Measurements from ENCODE around the gene CNN2. TPM values are rescaled to one million over a fixed set of nuclear protein-coding genes. Genes with fewer than 3 reads are reported as not detected.

Gene CNN2
- total and polyA plus RNA-seq, 5 experiments from 2014 or later = 211 to 693 (median 498) TPM

DNA sequence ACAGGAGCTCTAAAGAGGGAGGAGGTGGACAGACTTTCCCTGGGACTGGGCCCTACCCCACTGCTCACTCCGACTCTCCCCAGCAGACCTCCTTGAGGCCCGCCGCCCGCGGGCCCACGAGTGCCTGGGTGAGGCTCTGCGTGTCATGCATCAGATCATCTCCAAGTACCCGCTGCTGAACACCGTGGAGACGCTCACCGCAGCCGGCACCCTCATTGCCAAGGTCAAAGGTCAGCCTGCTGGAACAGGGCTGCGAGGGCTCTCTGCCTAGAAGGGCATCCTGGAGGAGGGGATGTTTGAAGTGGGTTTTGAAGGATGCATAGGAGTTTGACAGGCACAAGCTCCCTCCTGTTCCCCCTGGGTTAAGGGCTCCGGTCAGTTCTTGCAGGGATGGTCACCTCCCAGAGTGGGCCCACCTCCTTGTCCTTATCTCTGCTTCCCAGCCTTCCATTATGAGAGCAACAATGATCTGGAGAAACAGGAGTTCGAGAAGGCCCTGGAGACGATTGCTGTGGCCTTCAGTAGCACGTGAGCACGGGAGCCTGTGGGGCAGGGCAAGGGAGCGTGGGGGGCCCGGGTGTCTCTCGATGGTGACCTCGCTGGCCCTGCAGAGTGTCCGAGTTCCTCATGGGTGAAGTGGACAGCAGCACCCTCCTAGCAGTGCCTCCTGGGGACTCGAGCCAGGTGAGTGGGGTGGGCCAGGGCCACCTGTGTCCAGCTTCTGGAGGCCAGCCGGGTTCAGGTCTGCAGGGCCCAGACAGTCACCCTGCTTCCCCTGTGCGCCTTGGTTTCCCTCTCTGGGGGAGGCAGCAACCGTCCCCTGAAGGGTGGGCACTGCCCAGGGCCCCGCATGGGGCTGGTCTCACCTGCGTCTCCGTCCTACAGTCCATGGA lies 46.9 kb downstream of the CNN2 start:
- Mint-ChIP-seq H3K36me3 (peaks cover 0 to 76% (median 46%) of the 10 kb centered on the region in 3 donors), H3K9me3 (no peaks in the 10 kb centered on the region), H3K27ac (peak overlapping the region; percentile 87 to 98 (median 96)), H3K27me3 (peaks cover 0 to 4% (median 0%) of the 10 kb centered on the region in 5 donors), H3K4me3 (peak overlapping the region; percentile 55 to 97 (median 85)), H3K4me1 (peaks cover 33 to 71% (median 58%) of the 10 kb centered on the region in 4 donors)
- peak in 4 of 10 donors; percentile 37 to 74 (median 48) for DNase-seq
- POLR2A ChIA-PET = interaction anchor here (0.7 to 31.7 kb wide), 7 partner anchors 2 to 78 kb away, joined by 3 to 2279 read pairs (median 768); partner anchors contain the start of genes ABCA7, ARHGAP45, CNN2 and GPX4
- no peak for ATAC-seq

DNA sequence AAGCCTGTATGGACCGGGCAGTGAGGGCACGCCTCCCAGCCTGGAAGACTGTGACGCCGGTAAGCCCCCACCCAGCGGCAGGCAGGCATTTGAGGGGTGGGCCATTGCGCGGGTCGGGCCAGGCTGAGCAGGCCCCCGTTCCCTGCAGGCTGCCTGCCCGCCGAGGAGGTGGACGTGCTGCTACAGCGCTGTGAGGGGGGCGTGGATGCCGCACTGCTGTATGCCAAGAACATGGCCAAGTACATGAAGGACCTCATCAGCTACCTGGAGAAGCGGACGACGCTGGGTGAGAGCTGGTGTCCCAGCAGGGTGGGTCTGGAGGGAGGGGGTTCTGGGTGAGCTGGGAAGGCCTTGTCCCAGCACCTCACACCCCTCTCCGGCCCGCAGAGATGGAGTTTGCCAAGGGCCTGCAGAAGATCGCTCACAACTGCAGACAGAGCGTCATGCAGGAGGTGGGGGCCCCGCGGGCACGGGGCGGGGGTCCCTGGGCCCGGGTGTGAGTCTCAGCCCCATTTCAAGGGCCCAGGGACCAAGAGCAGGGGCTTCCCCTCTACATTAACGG lies 47.6 kb downstream of the CNN2 start:
- Mint-ChIP-seq H3K27ac (peak overlapping the region; percentile 82 to 98 (median 96)), H3K4me1 (peaks cover 27 to 68% (median 54%) of the 10 kb centered on the region in 4 donors), H3K36me3 (peaks cover 0 to 75% (median 42%) of the 10 kb centered on the region in 3 donors), H3K9me3 (no peaks in the 10 kb centered on the region), H3K27me3 (peaks cover 0 to 4% (median 0%) of the 10 kb centered on the region in 5 donors), H3K4me3 (peak overlapping the region; percentile 65 to 97 (median 80))
- peak in 1 of 10 donors; percentile 50 for DNase-seq
- POLR2A ChIA-PET = interaction anchor here (0.9 to 31.7 kb wide), 12 partner anchors 2 to 201 kb away, joined by 3 to 2279 read pairs (median 104); partner anchors contain the start of genes ABCA7, ARHGAP45, CIRBP and CNN2
- peak in 1 of 2 donors; percentile 0 for ATAC-seq

DNA sequence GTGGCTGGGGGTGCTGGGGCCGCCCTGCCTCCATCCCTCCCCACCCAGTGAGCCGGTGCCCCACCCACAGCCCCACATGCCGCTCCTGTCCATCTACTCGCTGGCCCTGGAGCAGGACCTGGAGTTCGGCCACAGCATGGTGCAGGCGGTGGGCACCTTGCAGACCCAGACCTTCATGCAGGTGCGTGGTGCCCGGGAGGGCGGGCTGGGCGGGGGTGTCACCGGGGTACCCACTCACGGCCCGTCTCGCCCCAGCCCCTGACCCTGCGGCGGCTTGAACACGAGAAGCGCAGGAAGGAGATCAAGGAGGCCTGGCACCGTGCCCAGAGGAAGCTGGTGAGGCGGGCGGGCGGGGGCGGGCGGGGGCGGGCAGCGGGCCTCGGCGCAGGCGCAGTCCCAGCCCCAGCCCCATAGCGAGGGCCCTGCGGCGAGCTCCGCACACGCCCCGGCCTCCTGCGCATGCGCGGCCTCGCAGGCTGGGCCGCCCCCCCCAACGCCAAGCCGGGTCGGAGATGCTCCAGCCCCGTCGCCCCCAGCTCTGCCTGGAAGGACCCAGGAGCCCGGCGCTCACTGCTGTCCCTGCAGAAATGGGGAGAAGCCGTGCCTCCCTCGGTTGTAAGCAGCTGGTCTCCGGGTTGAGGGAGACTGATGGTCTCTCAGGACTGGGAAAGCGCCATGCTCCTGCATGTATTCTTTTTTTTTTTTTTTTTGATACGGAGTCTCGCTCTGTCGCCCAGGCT lies 48.3 kb downstream of the CNN2 start:
- H3K27me3 Mint-ChIP-seq = peaks cover 0 to 4% (median 0%) of the 10 kb centered on the region in 5 donors
- H3K4me3 Mint-ChIP-seq = peak overlapping the region; percentile 77 to 96 (median 86)
- POLR2A ChIA-PET = interaction anchor here (0.6 to 31.7 kb wide), 18 partner anchors 3 to 1873 kb away, joined by 3 to 2279 read pairs (median 9); partner anchors contain the start of genes ABCA7, ARHGAP45, CIRBP and CNN2
- H3K4me1 Mint-ChIP-seq = peaks cover 23 to 63% (median 51%) of the 10 kb centered on the region in 4 donors
- ATAC-seq = peak; percentile 37 to 42
- H3K27ac Mint-ChIP-seq = peak overlapping the region; percentile 97 to 100 (median 99)
- no peaks in the 10 kb centered on the region for H3K9me3 Mint-ChIP-seq
- peak; percentile 91 to 100 (median 95) for DNase-seq
- peaks cover 0 to 75% (median 38%) of the 10 kb centered on the region in 3 donors for H3K36me3 Mint-ChIP-seq

DNA sequence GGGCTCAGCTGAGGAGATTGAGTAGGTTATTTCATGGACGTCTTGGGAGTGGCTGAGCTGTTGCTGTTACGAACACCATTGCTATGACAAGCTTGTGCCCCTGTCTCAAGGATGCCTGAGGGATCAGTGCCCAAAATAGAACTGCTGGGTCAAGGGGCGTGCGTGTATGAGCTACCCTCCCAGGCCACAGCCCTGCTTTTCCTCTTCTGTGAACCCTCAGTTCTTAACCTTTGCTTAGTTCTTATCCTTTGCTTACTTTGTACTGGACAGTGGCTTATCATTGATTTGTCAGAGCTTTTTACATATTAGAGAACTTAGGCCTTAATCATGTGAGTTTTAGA lies 49.6 kb downstream of the CNN2 start:
- H3K27me3 Mint-ChIP-seq = peaks cover 0 to 4% (median 0%) of the 10 kb centered on the region in 5 donors
- H3K4me3 Mint-ChIP-seq = peak overlapping the region; percentile 77 to 96 (median 86)
- DNase-seq (peak in 2 of 10 donors; percentile 35), ATAC-seq (no peak)
- H3K36me3 Mint-ChIP-seq = peaks cover 0 to 77% (median 36%) of the 10 kb centered on the region in 3 donors
- H3K4me1 Mint-ChIP-seq = peaks cover 23 to 65% (median 59%) of the 10 kb centered on the region in 4 donors
- POLR2A ChIA-PET = interaction anchor here (0.6 to 31.7 kb wide), 19 partner anchors 4 to 584 kb away, joined by 3 to 2279 read pairs (median 7); partner anchors contain the start of genes ABCA7, ARHGAP45, CIRBP and CNN2
- H3K27ac Mint-ChIP-seq = peak overlapping the region; percentile 97 to 100 (median 99)
- H3K9me3 Mint-ChIP-seq = no peaks in the 10 kb centered on the region

DNA sequence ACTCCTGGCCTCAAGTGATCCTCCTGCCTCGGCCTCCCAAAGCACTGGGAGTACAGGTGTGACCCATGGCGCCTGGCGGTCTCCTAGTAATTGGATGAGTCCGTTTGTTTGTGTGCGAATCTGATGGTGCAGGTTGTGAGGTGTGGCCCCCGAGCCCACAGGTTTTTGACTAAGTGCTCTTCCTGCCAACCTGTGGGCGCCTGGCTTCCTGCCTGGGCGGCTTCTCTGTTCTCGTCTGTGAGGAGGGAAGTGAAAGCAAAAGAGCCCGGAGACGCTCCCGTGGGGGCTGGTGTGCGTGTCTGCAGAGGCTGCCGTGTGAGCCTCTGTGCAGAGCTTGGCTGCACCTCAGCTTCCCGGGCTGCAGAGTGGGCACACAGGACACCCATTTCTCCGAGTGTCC lies 50.5 kb downstream of the CNN2 start:
- POLR2A ChIA-PET = interaction anchor here (0.6 to 31.7 kb wide), 15 partner anchors 5 to 976 kb away, joined by 3 to 2279 read pairs (median 8); partner anchors contain the start of genes ABCA7, ARHGAP45, CIRBP and CNN2
- H3K4me1 Mint-ChIP-seq = peaks cover 19 to 67% (median 60%) of the 10 kb centered on the region in 4 donors
- DNase-seq = peak; percentile 83 to 99 (median 94)
- H3K9me3 Mint-ChIP-seq = no peaks in the 10 kb centered on the region
- peaks cover 0 to 78% (median 32%) of the 10 kb centered on the region in 3 donors for H3K36me3 Mint-ChIP-seq
- H3K4me3 Mint-ChIP-seq = peak overlapping the region; percentile 78 to 96 (median 90)
- peak overlapping the region; percentile 97 to 100 (median 99) for H3K27ac Mint-ChIP-seq
- ATAC-seq = peak; percentile 64 to 73
- H3K27me3 Mint-ChIP-seq = peaks cover 0 to 4% (median 0%) of the 10 kb centered on the region in 5 donors

DNA sequence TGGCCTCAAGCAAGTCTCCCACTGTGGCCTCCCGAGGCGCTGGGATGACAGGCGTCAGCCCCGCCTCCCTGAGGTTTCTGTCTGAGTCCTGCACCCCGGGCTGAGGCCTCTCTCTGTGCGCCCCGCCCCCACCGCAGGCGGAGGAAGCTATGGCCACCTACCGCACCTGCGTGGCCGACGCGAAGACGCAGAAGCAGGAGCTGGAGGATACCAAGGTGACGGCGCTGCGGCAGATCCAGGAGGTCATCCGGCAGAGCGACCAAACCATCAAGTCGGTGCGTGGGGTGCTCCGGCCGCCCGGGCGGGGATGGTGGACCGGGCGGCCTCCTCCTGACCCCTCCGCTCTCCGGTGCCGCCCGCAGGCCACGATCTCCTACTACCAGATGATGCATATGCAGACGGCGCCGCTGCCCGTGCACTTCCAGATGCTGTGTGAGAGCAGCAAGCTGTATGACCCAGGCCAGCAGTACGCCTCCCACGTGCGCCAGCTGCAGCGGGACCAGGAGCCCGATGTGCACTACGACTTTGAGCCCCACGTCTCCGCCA lies 53.2 kb downstream of the CNN2 start:
- DNase-seq (peak in 8 of 10 donors; percentile 51 to 85 (median 56)), ATAC-seq (no peak)
- Mint-ChIP-seq H3K4me3 (peak overlapping the region; percentile 78 to 96 (median 90)), H3K27me3 (peaks cover 0 to 4% (median 0%) of the 10 kb centered on the region in 5 donors), H3K4me1 (peaks cover 14 to 60% (median 52%) of the 10 kb centered on the region in 4 donors), H3K36me3 (peaks cover 0 to 78% (median 27%) of the 10 kb centered on the region in 3 donors), H3K27ac (peak overlapping the region; percentile 82 to 100 (median 99)), H3K9me3 (no peaks in the 10 kb centered on the region)
- POLR2A ChIA-PET = interaction anchor here (0.7 to 31.7 kb wide), 15 partner anchors 2 to 1424 kb away, joined by 3 to 2279 read pairs (median 7); partner anchors contain the start of genes ABCA7, ARHGAP45, CIRBP and CNN2

DNA sequence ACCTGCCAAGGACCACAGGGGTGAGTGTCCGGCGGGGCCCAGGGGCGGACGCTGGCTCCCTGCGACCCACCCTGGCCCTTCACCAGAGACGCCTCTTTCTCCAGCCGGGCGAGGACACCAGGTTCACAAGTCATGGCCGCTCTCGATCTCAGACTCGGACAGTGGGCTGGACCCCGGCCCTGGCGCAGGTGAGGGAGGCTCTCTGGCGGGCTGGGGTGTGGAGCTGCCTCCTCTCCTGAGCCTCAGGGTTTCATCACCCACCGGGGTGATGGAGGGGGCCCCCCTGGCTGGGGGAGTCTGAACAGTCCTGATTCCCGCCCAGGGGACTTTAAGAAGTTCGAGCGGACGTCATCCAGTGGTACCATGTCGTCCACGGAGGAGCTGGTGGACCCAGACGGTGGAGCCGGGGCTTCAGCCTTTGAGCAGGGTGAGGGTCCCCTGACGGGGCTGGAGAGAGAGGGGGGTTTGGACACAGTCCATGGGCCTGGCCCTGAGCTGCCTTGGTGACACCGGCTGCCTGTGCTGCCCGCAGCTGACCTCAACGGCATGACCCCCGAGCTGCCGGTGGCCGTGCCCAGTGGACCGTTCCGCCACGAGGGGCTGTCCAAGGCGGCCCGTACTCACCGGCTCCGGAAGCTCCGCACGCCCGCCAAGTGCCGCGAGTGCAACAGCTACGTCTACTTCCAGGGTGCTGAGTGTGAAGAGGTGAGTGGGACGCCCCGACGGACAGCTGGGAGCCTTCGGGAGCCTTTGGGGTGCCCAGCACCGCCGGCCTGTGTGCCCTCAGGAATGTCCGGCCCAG lies 54.2 kb downstream of the CNN2 start:
- peaks cover 0 to 82% (median 27%) of the 10 kb centered on the region in 3 donors for H3K36me3 Mint-ChIP-seq

DNA sequence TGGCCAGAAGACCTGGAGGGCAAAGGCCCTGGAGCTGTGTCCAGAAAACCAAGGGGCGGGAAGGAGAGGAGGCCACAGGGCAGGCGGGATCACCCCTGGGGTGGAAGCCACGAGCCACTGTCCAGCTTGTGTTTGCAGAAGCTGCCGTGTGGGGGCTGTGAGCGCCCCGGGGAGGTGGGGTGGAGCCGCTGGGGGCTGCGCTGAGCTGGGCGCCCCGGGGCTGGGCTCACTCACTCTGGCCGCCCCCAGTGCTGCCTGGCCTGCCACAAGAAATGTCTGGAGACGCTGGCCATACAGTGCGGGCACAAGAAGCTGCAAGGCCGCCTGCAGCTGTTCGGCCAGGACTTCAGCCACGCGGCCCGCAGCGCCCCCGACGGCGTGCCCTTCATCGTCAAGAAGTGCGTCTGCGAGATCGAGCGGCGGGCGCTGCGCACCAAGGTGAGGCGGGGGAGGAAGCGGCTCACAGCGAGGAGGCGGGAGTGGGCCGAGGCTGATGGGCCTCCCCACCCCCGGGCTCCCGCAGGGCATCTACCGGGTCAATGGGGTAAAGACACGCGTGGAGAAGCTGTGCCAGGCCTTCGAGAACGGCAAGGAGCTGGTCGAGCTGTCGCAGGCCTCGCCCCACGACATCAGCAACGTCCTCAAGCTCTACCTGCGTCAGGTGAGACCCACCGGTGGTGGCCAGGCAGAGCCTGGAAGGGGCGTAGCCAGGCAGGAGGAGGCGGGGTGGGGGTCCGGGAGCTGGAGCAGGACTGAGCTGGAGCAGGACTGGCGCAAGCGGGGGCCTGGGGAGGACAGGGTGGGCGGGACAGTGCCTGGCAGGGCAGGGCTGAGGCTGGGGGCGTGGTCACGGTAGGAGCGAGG lies 55.1 kb downstream of the CNN2 start:
- H3K4me3 Mint-ChIP-seq = peak overlapping the region; percentile 46 to 96 (median 72)

More for the DNA sequence above, 54.2 kb downstream of the CNN2 start:
- H3K4me3 Mint-ChIP-seq = peak overlapping the region in 9 of 10 donors; percentile 46 to 96 (median 78)
- DNase-seq (peak in 4 of 10 donors; percentile 25 to 65 (median 35)), ATAC-seq (no peak)
- peaks cover 19 to 64% (median 55%) of the 10 kb centered on the region in 4 donors for H3K4me1 Mint-ChIP-seq
- no peaks in the 10 kb centered on the region for H3K9me3 Mint-ChIP-seq
- POLR2A ChIA-PET = interaction anchor here (0.9 to 31.7 kb wide), 12 partner anchors 1 to 188 kb away, joined by 3 to 2279 read pairs (median 90); partner anchors contain the start of genes ABCA7, ARHGAP45, CIRBP and CNN2
- H3K27ac Mint-ChIP-seq = peak overlapping the region; percentile 46 to 100 (median 98)
- no peaks in the 10 kb centered on the region for H3K27me3 Mint-ChIP-seq

DNA sequence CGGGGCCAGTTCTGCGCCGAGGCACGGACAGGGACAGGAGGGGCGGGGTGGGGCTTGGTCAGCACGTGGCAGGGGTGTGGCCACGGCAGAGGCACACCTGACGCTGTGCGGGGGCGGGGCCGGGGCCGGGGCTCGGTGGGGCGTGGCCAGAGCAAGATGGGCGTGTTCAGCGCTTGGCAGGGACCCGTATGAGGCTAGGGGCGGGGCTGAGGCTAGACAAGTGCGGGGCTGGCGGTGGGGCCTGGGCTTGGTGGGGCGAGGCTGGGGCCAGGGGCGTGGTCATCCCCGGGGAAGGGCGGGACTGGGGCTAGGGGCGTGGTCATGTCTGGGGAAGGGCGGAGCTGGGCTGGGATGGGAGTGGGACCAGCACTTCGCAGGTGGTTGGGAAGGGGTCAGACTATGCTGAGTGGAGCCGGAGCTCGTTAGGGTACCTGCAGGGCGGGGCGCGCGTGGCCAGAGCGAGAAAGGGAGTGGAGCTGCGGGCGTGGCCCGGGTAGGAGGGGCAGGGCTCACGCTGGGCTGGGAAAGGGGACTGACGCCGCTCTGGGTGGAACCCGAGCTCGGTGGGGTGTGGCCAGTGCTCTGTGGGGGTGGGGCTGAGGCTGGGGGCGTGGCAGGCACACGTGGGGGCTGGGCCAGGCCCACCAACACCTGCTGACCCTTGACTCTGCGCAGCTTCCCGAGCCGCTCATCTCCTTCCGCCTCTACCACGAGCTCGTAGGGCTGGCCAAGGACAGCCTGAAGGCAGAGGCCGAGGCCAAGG lies 55.9 kb downstream of the CNN2 start:
- H3K27ac Mint-ChIP-seq = peak overlapping the region; percentile 75 to 99 (median 89)
- peak overlapping the region in 9 of 10 donors; percentile 50 to 90 (median 73) for H3K4me3 Mint-ChIP-seq
- no peaks in the 10 kb centered on the region for H3K27me3 Mint-ChIP-seq
- no peaks in the 10 kb centered on the region for H3K9me3 Mint-ChIP-seq
- peaks cover 10 to 63% (median 49%) of the 10 kb centered on the region in 4 donors for H3K4me1 Mint-ChIP-seq
- DNase-seq (peak; percentile 71 to 97 (median 86)), ATAC-seq (peak; percentile 51 to 79)
- peaks cover 0 to 81% (median 16%) of the 10 kb centered on the region in 3 donors for H3K36me3 Mint-ChIP-seq
- POLR2A ChIA-PET = interaction anchor here (0.7 to 31.7 kb wide), 12 partner anchors 0 to 187 kb away, joined by 3 to 2279 read pairs (median 90); partner anchors contain the start of genes ABCA7, ARHGAP45, CIRBP and CNN2

More for the DNA sequence above, 55.1 kb downstream of the CNN2 start:
- POLR2A ChIA-PET = interaction anchor here (0.7 to 31.7 kb wide), 11 partner anchors 0 to 188 kb away, joined by 3 to 2279 read pairs (median 173); partner anchors contain the start of genes ABCA7, ARHGAP45, CIRBP and CNN2
- ATAC-seq (peak in 1 of 2 donors; percentile 2), DNase-seq (peak in 3 of 10 donors; percentile 20 to 37 (median 27))
- Mint-ChIP-seq H3K9me3 (no peaks in the 10 kb centered on the region), H3K27me3 (no peaks in the 10 kb centered on the region), H3K27ac (peak overlapping the region; percentile 75 to 99 (median 90)), H3K4me1 (peaks cover 14 to 68% (median 52%) of the 10 kb centered on the region in 4 donors), H3K36me3 (peaks cover 0 to 81% (median 20%) of the 10 kb centered on the region in 3 donors)

All from naive thymus-derived CD8-positive, alpha-beta T cell (primary cell).